ENCODE measurements around the gene POLQ.
"Not testable (repeated sequence)": the region's sequence is repeated elsewhere in the genome, so short reads cannot be mapped to it uniquely, and the experiment has no call there.

The POLQ gene

DNA sequence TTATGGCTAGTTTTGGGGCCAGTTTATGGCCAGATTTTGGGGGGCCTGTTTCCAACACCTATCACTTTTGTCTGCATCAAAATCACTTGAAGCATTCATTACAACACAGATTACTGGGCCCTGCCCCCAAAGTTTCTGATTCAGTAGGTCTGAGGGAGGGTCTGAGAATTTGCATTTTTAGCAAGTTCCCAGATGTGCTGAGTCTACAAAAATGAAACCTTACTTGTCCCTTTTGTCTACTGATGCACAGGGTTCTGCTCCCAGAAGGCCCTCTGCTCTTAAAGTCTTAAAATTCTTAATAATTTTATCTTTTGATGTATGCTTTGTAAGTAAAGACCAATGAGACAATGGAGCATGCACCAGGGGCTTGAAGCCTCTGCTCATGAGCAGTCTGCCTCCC, 146.0 kb downstream of the POLQ start:
- POLR2A ChIA-PET = no interaction called here
- CTCF ChIA-PET = no interaction called here
- DNase-seq (ENCODE audit: low read depth, low spot score) = no peak
- H3K4me3 ChIP-seq (ENCODE audit: low read depth, low read length) = no peak overlapping the region
- TF ChIP-seq CTCF (IDR thresholded peaks at IDR 0.05; ENCODE audit: insufficient read depth, low read length, missing control alignments) = no peak

GRCh38 chr3:121398051-121398450, 147.7 kb downstream of the POLQ start:
- CTCF ChIA-PET; H3K4me3 ChIP-seq (ENCODE audit: low read depth, low read length); DNase-seq (ENCODE audit: low read depth, low spot score); POLR2A ChIA-PET: not testable (repeated sequence)

- DNase-seq (ENCODE audit: low read depth, low spot score); H3K4me3 ChIP-seq (ENCODE audit: low read depth, low read length); CTCF ChIA-PET; POLR2A ChIA-PET: not testable (repeated sequence)
Measured at GRCh38 chr3:121395967-121396366, 149.8 kb downstream of the POLQ start.

- DNase-seq (ENCODE audit: low read depth, low spot score); H3K4me3 ChIP-seq (ENCODE audit: low read depth, low read length); POLR2A ChIA-PET; CTCF ChIA-PET: not testable (repeated sequence)
Measured at GRCh38 chr3:121388308-121388707, 157.5 kb downstream of the POLQ start.
